GM12864 (cell line): ENCODE measurements around the gene DDR2.
A peak's percentile ranks its signal among the peaks of the same experiment; 100 is the strongest.

ENCODE experiments used
- DNase-seq: peaks from one replicate; pipeline ENCODE4 v3.0.0-alpha.2; 2011; ENCODE audit warnings: low read depth
- H3K4me3 ChIP-seq: 2 replicates; pipeline ENCODE4 v1.5.1; 2011; ENCODE audit warnings: mild to moderate bottlenecking, low read depth, low read length, control low read depth
- CTCF ChIP-seq: IDR thresholded peaks from 2 replicates; pipeline ENCODE4 v1.5.1; 2011; ENCODE audit warnings: low read depth, mild to moderate bottlenecking, moderate library complexity, low read length, control low read depth, inconsistent platforms; ENCODE audit errors: missing control alignments

DDR2 gene

GRCh38 chr1:162629651-162630050 is 2.6 kb upstream of the DDR2 start:
- TF ChIP-seq CTCF = no peak
- no peak overlapping the region for H3K4me3 ChIP-seq
- no peak for DNase-seq

- H3K4me3 ChIP-seq = peak overlapping the region; percentile 5
- DNase-seq = no peak
- no peak for TF ChIP-seq CTCF
Measured at GRCh38 chr1:162631546-162632191, 595 bp upstream of the DDR2 start.

- TF ChIP-seq CTCF = no peak
- DNase-seq = no peak
- peak overlapping the region; percentile 9; the same call in 1 of the 2 replicates for H3K4me3 ChIP-seq
Measured at GRCh38 chr1:162632698-162633080, 425 bp downstream of the DDR2 start.

- DNase-seq = peak; percentile 57
- peak; percentile 13 for TF ChIP-seq CTCF
- H3K4me3 ChIP-seq = peak overlapping the region; percentile 9
Measured at GRCh38 chr1:162633081-162633762, 958 bp downstream of the DDR2 start.

- DNase-seq = no peak
- H3K4me3 ChIP-seq = no peak overlapping the region
Measured at GRCh38 chr1:162635418-162635817, 3.2 kb downstream of the DDR2 start.

GRCh38 chr1:162639718-162640117 is 7.5 kb downstream of the DDR2 start:
- no peak overlapping the region for H3K4me3 ChIP-seq
- no peak for DNase-seq
- TF ChIP-seq CTCF = no peak

More at GRCh38 chr1:162635418-162635817, 3.2 kb downstream of the DDR2 start:
- no peak for TF ChIP-seq CTCF

- no peak for TF ChIP-seq CTCF
- no peak overlapping the region for H3K4me3 ChIP-seq
- no peak for DNase-seq
Measured at GRCh38 chr1:162641114-162641513, 8.8 kb downstream of the DDR2 start.
